Effector memory CD4-positive, alpha-beta T cell (primary cell): ENCODE measurements around the gene DNAH10.

ENCODE experiments used
- DNase-seq, 3 donors: peaks; one replicate each; pipeline ENCODE4 v3.0.0-alpha.2; 2020
- H3K27ac ChIP-seq: 2 replicates; pipeline ENCODE4 v1.7.0; 2013; ENCODE audit warnings: mild to moderate bottlenecking, low read length, moderate library complexity; ENCODE audit not compliant: insufficient read depth, poor library complexity, severe bottlenecking
- H3K27me3 ChIP-seq: replicated peaks from 2 replicates; pipeline ENCODE4 v1.7.0; 2013; ENCODE audit warnings: mild to moderate bottlenecking, low read length; ENCODE audit not compliant: insufficient read depth, control insufficient read depth, poor library complexity, severe bottlenecking
- H3K36me3 ChIP-seq: 2 replicates; pipeline ENCODE4 v1.7.0; 2013; ENCODE audit warnings: mild to moderate bottlenecking, low read length, moderate library complexity; ENCODE audit not compliant: control insufficient read depth, insufficient read depth
- H3K4me1 ChIP-seq: 2 replicates; pipeline ENCODE4 v1.7.0; 2013; ENCODE audit warnings: low read length, mild to moderate bottlenecking; ENCODE audit not compliant: control insufficient read depth, insufficient read depth, poor library complexity, severe bottlenecking
- H3K4me3 ChIP-seq: 2 replicates; pipeline ENCODE4 v1.7.0; 2013; ENCODE audit warnings: low read length, low read depth, mild to moderate bottlenecking; ENCODE audit not compliant: insufficient read depth, poor library complexity, severe bottlenecking
- H3K9me3 ChIP-seq: 2 replicates; pipeline ENCODE4 v1.7.0; 2013; ENCODE audit warnings: mild to moderate bottlenecking, low read length, moderate library complexity; ENCODE audit not compliant: control insufficient read depth

The DNAH10 gene

DNA sequence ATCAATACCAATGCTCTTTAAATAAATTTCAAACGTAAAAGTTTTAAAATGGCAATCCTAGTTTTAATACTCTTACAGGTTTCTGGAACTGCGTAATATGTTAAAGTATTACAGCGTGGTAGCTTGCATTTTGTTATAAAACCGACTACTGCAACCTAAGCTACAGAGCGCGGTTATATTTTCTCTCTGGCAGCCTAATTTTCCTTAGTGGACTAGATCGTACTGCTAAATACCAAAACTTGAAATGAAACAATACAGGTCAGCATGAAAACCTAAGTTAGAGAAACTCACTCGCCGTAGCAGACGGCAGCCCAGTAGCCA lies 209.3 kb downstream of the DNAH10 start:
- H3K36me3 ChIP-seq, result no peaks in the 10 kb centered on the region
- peak overlapping the region; percentile 57 for H3K27ac ChIP-seq
- H3K4me1 ChIP-seq, result peaks cover 13% of the 10 kb centered on the region
- DNase-seq, result no peak
- H3K27me3 ChIP-seq, result no peaks in the 10 kb centered on the region
- no peaks in the 10 kb centered on the region for H3K9me3 ChIP-seq
- H3K4me3 ChIP-seq, result peak overlapping the region; percentile 78

DNA sequence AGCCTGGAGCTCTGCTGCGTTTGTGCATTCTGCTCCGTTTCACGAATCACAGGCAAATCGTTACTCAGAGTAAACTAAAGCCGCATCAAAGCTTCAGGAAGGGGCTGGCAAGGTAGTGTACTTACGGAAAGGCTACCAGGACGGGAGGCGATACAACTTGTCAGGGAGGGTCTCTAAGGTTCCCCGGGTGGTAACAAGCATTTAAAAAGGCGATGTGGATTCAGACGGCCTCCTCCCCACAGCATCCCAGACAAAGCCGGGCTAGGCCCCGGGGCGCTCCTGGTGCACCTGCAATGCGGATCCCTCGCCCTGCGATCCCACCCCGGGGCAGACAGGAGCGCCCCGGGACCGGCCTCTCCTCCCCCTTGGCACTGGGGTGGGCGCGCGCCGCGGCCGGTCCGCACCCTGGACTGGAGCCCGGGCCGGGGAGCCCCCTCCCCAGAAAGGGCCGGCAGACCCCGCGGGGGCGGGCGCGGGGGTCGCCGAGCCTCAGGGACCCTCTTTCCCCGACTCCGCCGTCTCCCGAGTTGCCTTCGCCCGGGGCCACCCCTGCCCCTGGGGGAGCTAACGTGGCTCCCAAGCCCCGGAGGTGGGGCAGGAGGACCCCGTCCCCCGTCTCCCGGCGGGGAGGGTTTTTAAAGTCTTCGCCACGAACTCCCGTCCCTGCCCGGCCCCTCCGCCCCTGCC lies 209.8 kb downstream of the DNAH10 start:
- peak in 2 of 3 donors; percentile 6 to 19 for DNase-seq
- H3K36me3 ChIP-seq, result no peaks in the 10 kb centered on the region
- peak overlapping the region; percentile 57 for H3K27ac ChIP-seq
- H3K4me3 ChIP-seq, result peak overlapping the region; percentile 78
- no peaks in the 10 kb centered on the region for H3K27me3 ChIP-seq
- H3K4me1 ChIP-seq, result peaks cover 13% of the 10 kb centered on the region
- no peaks in the 10 kb centered on the region for H3K9me3 ChIP-seq

DNA sequence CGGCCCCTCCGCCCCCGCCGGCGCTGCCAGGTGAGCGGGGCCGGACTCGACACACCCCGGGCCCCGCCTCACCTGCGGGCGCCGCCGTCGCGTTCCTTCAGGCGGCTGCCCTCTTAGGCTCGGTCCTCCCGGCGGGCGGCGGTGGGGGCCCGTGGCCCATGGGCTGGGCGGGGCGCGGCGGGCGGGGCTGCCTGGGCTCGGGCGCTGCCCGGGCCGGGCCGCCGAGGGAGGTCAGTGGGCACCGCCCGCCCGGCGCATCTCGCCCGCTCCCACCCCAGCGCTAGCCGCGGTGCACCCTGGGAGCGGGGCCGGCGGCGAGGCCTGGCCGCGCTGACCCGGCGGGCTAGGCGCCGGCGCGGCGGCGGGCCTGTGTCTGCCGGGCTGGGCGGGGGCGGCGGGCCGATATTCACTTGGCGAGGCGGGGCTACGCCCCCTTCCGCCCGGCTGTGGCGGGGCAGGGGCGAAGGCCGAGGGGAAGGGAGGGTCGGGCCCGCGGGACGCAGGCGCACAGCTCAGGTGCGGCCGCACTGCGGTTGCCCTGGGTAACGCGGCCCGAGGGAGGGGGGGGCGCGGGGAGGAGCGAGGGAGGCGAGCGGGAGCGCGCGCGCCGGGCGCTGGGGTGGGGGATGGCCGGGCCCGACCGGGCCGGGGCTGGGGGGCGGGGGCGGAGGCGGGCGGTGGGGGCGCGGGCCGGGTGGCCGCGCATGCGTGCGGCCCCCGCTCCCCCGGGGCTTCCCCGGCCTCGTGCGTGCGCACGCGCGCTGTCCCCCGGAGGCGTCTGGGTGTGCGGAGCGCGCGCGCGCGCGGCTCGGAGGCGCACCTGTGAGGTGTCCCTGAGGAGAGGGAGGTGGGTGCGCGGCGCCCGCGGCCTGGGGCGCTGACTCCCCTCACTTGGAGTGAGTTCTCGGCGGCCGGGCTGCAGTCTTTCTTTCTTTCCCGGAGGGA lies 210.6 kb downstream of the DNAH10 start, which contains the start of the genes CCDC92 and ZNF664:
TSS of gene CCDC92 (minus strand) at position 375 of the 945 bp plus-strand sequence. CDS start 28,526 bp downstream, outside the sequence.
TSS of gene ZNF664 (plus strand) at position 759 of the 945 bp plus-strand sequence. CDS start 38,930 bp downstream, outside the sequence.
- Histone ChIP-seq H3K9me3 (no peaks in the 10 kb centered on the region), H3K36me3 (no peaks in the 10 kb centered on the region), H3K4me1 (peaks cover 13% of the 10 kb centered on the region), H3K27ac (peak within 1 kb of the TSS; percentile 61), H3K27me3 (no peaks in the 10 kb centered on the region), H3K4me3 (peak within 1 kb of the TSS; percentile 78)
- peak; percentile 89 to 94 (median 91) for DNase-seq

DNA sequence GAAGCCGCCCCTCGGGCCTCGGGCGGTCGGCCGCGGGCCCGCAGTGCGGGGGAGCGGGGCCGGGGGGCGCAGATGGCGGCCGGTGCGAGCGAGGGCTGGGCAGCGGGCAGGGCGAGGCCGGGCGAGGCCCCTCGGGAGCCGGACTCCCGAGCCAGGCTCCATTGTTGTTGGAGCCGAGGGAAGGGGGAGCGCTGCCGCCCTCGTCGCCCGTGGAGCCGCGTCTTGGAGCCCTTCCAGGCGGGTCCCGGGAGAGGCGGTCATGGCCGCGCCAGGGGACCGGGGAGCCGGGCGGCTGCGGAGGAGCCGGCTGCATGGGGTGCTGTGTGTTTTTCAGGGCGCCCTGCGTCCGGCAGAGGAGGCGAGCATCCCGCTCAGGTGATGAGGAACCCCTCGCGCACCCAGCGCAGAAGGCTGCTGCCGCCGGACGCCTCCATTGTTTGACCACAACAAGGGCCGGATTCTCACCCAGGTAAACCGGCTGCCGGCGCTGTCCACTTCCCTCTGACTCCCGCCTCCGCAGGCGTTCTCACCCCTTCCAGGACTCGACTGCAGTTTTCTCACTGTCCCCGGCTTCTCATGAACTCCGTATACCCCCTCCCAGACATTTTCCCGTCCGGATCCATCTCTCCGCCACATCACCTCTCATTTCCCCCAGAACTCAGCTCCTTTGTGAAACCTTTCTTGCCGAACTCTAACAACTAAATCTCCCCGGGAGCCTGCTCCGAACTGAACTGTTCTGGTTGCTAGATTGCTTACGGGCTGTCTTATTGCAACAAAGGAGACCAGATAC lies 211.6 kb downstream of the DNAH10 start:
- Histone ChIP-seq H3K27me3 (no peaks in the 10 kb centered on the region), H3K27ac (peak overlapping the region; percentile 61), H3K4me1 (peaks cover 13% of the 10 kb centered on the region)

DNA sequence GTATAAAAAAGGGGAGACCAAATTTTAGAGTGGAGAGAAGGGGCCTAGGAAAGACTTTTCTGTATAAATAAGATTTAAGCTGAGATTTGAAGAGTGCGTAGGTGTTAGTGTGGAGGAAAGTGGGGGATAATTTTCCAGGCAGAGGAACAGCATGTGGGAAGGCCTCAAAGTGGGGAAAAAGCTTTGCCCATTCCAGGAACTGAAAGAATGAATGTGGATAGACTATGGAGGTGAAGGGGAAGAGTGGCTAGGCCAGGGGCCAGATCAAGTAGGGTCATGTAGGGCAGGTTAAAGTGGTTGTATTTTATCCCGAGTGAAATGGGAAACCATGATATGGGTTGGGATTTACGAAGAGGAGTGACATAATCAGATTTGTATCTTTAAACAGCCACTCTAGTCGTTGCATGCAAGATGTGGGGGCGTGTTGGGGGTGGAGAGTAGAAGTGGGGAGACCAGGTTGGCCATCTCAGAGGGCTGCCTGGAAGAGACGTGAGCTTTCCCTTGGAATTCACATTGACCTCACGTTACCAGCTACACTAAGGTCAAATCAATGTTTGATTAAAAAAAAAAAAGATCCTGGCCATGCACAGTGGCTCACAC lies 214.2 kb downstream of the DNAH10 start:
- Histone ChIP-seq H3K4me3 (no peak overlapping the region), H3K27me3 (no peaks in the 10 kb centered on the region), H3K27ac (no peak overlapping the region), H3K4me1 (peaks cover 13% of the 10 kb centered on the region), H3K9me3 (no peaks in the 10 kb centered on the region), H3K36me3 (no peaks in the 10 kb centered on the region)
- DNase-seq, result no peak

More for the DNA sequence above, 211.6 kb downstream of the DNAH10 start:
- no peaks in the 10 kb centered on the region for H3K36me3 ChIP-seq
- DNase-seq, result peak in 1 of 3 donors; percentile 11
- H3K4me3 ChIP-seq, result peak overlapping the region; percentile 78
- no peaks in the 10 kb centered on the region for H3K9me3 ChIP-seq

- no peaks in the 10 kb centered on the region for H3K27me3 ChIP-seq
- no peaks in the 10 kb centered on the region for H3K36me3 ChIP-seq
- no peaks in the 10 kb centered on the region for H3K4me1 ChIP-seq
- H3K27ac ChIP-seq, result no peak overlapping the region
- no peak for DNase-seq
- H3K4me3 ChIP-seq, result no peak overlapping the region
- H3K9me3 ChIP-seq, result no peaks in the 10 kb centered on the region
Observed at GRCh38 chr12:123979566-123979965, 217.5 kb downstream of the DNAH10 start.

- Histone ChIP-seq H3K4me3 (no peak overlapping the region), H3K27ac (no peak overlapping the region), H3K9me3 (no peaks in the 10 kb centered on the region)
Observed at GRCh38 chr12:123982269-123982668, 220.2 kb downstream of the DNAH10 start.

GRCh38 chr12:123983822-123984485 lies 221.9 kb downstream of the DNAH10 start:
- H3K36me3 ChIP-seq, result peaks cover 10% of the 10 kb centered on the region
- H3K9me3 ChIP-seq, result no peaks in the 10 kb centered on the region
- no peaks in the 10 kb centered on the region for H3K27me3 ChIP-seq
- no peaks in the 10 kb centered on the region for H3K4me1 ChIP-seq
- no peak overlapping the region for H3K27ac ChIP-seq
- DNase-seq, result peak in 2 of 3 donors; percentile 3 to 15
- no peak overlapping the region for H3K4me3 ChIP-seq

More at GRCh38 chr12:123982269-123982668, 220.2 kb downstream of the DNAH10 start:
- no peak for DNase-seq
- H3K4me1 ChIP-seq, result no peaks in the 10 kb centered on the region
- no peaks in the 10 kb centered on the region for H3K36me3 ChIP-seq
- no peaks in the 10 kb centered on the region for H3K27me3 ChIP-seq

GRCh38 chr12:123984903-123985302 lies 222.8 kb downstream of the DNAH10 start:
- Histone ChIP-seq H3K27me3 (no peaks in the 10 kb centered on the region), H3K9me3 (no peaks in the 10 kb centered on the region), H3K27ac (no peak overlapping the region), H3K4me3 (no peak overlapping the region), H3K4me1 (no peaks in the 10 kb centered on the region), H3K36me3 (peaks cover 15% of the 10 kb centered on the region)
- no peak for DNase-seq
